Measurements from ENCODE around the gene KRTAP10-6. TPM values are rescaled to one million over a fixed set of nuclear protein-coding genes. Genes with fewer than 3 reads are reported as not detected.

Gene KRTAP10-6
- polyA plus RNA-seq, 2 of the 4 experiments (the other 2 are of a cell fraction), result not detected

DNA sequence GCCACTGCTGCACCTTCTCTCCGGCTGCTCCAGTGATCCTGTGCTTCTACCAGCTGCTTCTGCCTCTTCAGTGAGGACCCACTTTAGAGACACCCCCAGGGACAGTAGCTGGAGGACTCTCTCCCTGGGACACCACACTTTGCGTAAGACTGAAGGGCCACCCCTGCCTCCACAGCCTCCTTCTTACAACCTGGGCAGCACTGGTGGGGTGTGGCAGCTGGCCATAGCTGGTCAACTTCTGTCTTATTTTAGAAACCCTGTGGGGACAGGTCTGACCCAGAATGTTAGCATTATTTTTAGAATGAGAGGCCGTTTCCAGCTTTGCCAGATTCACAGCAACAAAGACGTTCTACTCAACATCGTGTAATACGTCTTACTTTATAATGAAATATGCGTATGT, 33.5 kb upstream of the KRTAP10-6 start:
- no peak for DNase-seq (ENCODE audit: low read depth in 1 of 2, low spot score in 1 of 2)
- no peak for TF ChIP-seq RARB (CRISPR knock-in tag; IDR thresholded peaks at IDR 0.05)
- TF ChIP-seq, protein P1, sequence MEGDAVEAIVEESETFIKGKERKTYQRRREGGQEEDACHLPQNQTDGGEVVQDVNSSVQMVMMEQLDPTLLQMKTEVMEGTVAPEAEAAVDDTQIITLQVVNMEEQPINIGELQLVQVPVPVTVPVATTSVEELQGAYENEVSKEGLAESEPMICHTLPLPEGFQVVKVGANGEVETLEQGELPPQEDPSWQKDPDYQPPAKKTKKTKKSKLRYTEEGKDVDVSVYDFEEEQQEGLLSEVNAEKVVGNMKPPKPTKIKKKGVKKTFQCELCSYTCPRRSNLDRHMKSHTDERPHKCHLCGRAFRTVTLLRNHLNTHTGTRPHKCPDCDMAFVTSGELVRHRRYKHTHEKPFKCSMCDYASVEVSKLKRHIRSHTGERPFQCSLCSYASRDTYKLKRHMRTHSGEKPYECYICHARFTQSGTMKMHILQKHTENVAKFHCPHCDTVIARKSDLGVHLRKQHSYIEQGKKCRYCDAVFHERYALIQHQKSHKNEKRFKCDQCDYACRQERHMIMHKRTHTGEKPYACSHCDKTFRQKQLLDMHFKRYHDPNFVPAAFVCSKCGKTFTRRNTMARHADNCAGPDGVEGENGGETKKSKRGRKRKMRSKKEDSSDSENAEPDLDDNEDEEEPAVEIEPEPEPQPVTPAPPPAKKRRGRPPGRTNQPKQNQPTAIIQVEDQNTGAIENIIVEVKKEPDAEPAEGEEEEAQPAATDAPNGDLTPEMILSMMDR (IDR thresholded peaks at IDR 0.05), result no peak
- TF ChIP-seq CHD2 (IDR thresholded peaks at IDR 0.05; ENCODE audit: low read length, partially characterized antibody), result no peak
- no peak for TF ChIP-seq ESRRA (IDR thresholded peaks at IDR 0.05; ENCODE audit: borderline replicate concordance, low read length)
- TF ChIP-seq CHD4 (IDR thresholded peaks at IDR 0.05; ENCODE audit: borderline replicate concordance), result no peak
- TF ChIP-seq, protein P2, sequence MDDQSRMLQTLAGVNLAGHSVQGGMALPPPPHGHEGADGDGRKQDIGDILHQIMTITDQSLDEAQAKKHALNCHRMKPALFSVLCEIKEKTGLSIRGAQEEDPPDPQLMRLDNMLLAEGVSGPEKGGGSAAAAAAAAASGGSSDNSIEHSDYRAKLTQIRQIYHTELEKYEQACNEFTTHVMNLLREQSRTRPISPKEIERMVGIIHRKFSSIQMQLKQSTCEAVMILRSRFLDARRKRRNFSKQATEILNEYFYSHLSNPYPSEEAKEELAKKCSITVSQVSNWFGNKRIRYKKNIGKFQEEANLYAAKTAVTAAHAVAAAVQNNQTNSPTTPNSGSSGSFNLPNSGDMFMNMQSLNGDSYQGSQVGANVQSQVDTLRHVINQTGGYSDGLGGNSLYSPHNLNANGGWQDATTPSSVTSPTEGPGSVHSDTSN (IDR thresholded peaks at IDR 0.05), result no peak
- TF ChIP-seq, protein P3, sequence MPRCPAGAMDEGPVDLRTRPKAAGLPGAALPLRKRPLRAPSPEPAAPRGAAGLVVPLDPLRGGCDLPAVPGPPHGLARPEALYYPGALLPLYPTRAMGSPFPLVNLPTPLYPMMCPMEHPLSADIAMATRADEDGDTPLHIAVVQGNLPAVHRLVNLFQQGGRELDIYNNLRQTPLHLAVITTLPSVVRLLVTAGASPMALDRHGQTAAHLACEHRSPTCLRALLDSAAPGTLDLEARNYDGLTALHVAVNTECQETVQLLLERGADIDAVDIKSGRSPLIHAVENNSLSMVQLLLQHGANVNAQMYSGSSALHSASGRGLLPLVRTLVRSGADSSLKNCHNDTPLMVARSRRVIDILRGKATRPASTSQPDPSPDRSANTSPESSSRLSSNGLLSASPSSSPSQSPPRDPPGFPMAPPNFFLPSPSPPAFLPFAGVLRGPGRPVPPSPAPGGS (IDR thresholded peaks at IDR 0.05), result no peak
- TF ChIP-seq, protein P4, sequence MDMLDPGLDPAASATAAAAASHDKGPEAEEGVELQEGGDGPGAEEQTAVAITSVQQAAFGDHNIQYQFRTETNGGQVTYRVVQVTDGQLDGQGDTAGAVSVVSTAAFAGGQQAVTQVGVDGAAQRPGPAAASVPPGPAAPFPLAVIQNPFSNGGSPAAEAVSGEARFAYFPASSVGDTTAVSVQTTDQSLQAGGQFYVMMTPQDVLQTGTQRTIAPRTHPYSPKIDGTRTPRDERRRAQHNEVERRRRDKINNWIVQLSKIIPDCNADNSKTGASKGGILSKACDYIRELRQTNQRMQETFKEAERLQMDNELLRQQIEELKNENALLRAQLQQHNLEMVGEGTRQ (IDR thresholded peaks at IDR 0.05), result no peak
- no peak for TF ChIP-seq HOXB13 (CRISPR knock-in tag; IDR thresholded peaks at IDR 0.05; ENCODE audit: low read depth)
- TF ChIP-seq, protein P5, sequence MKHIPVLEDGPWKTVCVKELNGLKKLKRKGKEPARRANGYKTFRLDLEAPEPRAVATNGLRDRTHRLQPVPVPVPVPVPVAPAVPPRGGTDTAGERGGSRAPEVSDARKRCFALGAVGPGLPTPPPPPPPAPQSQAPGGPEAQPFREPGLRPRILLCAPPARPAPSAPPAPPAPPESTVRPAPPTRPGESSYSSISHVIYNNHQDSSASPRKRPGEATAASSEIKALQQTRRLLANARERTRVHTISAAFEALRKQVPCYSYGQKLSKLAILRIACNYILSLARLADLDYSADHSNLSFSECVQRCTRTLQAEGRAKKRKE (CRISPR knock-in tag; IDR thresholded peaks at IDR 0.05; ENCODE audit: low read depth), result no peak
- TF ChIP-seq HEYL (CRISPR knock-in tag; IDR thresholded peaks at IDR 0.05), result no peak
- no peak for TF ChIP-seq RCOR1 (IDR thresholded peaks at IDR 0.05; ENCODE audit: low read depth, low read length)
- CTCF ChIA-PET, result interaction anchor here (1.1 kb wide), 1 partner anchor 47 kb away, joined by 3 read pairs; no protein-coding TSS in a partner anchor
- Histone ChIP-seq H3K4me1 (no peaks in the 10 kb centered on the region), H3K27ac (no peak overlapping the region), H3K4me3 (no peak overlapping the region), H3K4me2 (no peak overlapping the region), H3K9me3 (peaks cover 17% of the 10 kb centered on the region; the same call in 2 of the 3 replicates)
- WGBS (ENCODE audit: missing lambda C conversion rate), result 62% methylated on average over 7 of the region's 7 CpGs
- no peak for ATAC-seq
- no peak for FAIRE-seq
- POLR2A ChIA-PET, result interaction anchor here (0.6 kb wide), 1 partner anchor 24 kb away, joined by 3 read pairs; no protein-coding TSS in a partner anchor

DNA sequence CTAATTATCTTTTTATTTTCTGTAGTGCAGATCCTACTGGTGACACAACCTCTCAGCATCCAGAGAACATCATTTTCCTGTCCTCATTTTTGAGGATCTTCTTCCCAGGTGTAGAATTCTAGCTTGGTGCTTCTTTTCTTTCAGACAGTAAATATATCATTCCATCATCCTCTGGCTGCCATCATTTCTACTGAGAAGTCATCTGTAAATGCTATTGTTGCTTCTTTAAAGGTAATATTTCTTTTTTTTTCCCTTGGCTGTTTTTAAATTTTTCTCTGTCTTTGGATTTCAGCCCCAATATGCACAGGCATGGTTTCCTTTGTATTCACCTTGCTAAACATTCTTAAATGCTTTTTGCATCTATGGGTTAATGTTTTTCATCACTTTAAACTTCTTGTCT, 31.3 kb upstream of the KRTAP10-6 start:
- H3K9me3 ChIP-seq, result peaks cover 17% of the 10 kb centered on the region; the same call in 2 of the 3 replicates
- H3K27ac ChIP-seq, result no peak overlapping the region
- no peaks in the 10 kb centered on the region for H3K4me1 ChIP-seq
- FAIRE-seq (no peak), DNase-seq (ENCODE audit: low read depth in 1 of 2, low spot score in 1 of 2) (no peak), ATAC-seq (no peak)
- ChIA-PET CTCF (no interaction called here), POLR2A (no interaction called here)
- H3K4me2 ChIP-seq, result no peak overlapping the region
- no peak overlapping the region for H3K4me3 ChIP-seq
- no peak for TF ChIP-seq HDAC2 (IDR thresholded peaks at IDR 0.05)
- TF ChIP-seq RARB (CRISPR knock-in tag; IDR thresholded peaks at IDR 0.05), result no peak
- no peak for TF ChIP-seq FOSL2 (IDR thresholded peaks at IDR 0.05)
- TF ChIP-seq FOSL2 (CRISPR knock-in tag; IDR thresholded peaks at IDR 0.05), result no peak
- TF ChIP-seq RAD21 (conservative IDR thresholded peaks at IDR 0.05 in 1 of 2, IDR thresholded peaks at IDR 0.05 in 1 of 2), result no peak
- TF ChIP-seq, protein P6, sequence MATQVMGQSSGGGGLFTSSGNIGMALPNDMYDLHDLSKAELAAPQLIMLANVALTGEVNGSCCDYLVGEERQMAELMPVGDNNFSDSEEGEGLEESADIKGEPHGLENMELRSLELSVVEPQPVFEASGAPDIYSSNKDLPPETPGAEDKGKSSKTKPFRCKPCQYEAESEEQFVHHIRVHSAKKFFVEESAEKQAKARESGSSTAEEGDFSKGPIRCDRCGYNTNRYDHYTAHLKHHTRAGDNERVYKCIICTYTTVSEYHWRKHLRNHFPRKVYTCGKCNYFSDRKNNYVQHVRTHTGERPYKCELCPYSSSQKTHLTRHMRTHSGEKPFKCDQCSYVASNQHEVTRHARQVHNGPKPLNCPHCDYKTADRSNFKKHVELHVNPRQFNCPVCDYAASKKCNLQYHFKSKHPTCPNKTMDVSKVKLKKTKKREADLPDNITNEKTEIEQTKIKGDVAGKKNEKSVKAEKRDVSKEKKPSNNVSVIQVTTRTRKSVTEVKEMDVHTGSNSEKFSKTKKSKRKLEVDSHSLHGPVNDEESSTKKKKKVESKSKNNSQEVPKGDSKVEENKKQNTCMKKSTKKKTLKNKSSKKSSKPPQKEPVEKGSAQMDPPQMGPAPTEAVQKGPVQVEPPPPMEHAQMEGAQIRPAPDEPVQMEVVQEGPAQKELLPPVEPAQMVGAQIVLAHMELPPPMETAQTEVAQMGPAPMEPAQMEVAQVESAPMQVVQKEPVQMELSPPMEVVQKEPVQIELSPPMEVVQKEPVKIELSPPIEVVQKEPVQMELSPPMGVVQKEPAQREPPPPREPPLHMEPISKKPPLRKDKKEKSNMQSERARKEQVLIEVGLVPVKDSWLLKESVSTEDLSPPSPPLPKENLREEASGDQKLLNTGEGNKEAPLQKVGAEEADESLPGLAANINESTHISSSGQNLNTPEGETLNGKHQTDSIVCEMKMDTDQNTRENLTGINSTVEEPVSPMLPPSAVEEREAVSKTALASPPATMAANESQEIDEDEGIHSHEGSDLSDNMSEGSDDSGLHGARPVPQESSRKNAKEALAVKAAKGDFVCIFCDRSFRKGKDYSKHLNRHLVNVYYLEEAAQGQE (IDR thresholded peaks at IDR 0.05), result no peak
- no peak for TF ChIP-seq SMC3 (IDR thresholded peaks at IDR 0.05)
- TF ChIP-seq EHMT2 (IDR thresholded peaks at IDR 0.05; ENCODE audit: low read depth), result no peak
- TF ChIP-seq SREBF2 (IDR thresholded peaks at IDR 0.05), result no peak
- TF ChIP-seq HEYL (CRISPR knock-in tag; IDR thresholded peaks at IDR 0.05), result no peak
- no peak for TF ChIP-seq CEBPB (IDR thresholded peaks at IDR 0.05)
- no peak for TF ChIP-seq ZNF302 (CRISPR knock-in tag; IDR thresholded peaks at IDR 0.05)
- TF ChIP-seq, protein P7, sequence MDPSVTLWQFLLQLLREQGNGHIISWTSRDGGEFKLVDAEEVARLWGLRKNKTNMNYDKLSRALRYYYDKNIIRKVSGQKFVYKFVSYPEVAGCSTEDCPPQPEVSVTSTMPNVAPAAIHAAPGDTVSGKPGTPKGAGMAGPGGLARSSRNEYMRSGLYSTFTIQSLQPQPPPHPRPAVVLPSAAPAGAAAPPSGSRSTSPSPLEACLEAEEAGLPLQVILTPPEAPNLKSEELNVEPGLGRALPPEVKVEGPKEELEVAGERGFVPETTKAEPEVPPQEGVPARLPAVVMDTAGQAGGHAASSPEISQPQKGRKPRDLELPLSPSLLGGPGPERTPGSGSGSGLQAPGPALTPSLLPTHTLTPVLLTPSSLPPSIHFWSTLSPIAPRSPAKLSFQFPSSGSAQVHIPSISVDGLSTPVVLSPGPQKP (IDR thresholded peaks at IDR 0.05; ENCODE audit: low read depth, low read length), result no peak
- TF ChIP-seq RNF2 (IDR thresholded peaks at IDR 0.05; ENCODE audit: borderline replicate concordance, low read depth), result no peak
- no peak for TF ChIP-seq ESRRA (IDR thresholded peaks at IDR 0.05; ENCODE audit: borderline replicate concordance, low read length)
- TF ChIP-seq CHD4 (IDR thresholded peaks at IDR 0.05; ENCODE audit: borderline replicate concordance), result no peak
- TF ChIP-seq TP53 (CRISPR knock-in tag; IDR thresholded peaks at IDR 0.05), result no peak
- TF ChIP-seq, protein P5 (CRISPR knock-in tag; IDR thresholded peaks at IDR 0.05; ENCODE audit: low read depth), result no peak
